DND-41 (cell line): ENCODE measurements around the gene RAMP1.

Source experiments
- CTCF ChIP-seq: IDR thresholded peaks from 2 replicates; pipeline ENCODE4 v1.5.1; 2012; ENCODE audit warnings: borderline replicate concordance, low read length, moderate library complexity, mild to moderate bottlenecking; ENCODE audit not compliant: poor library complexity, severe bottlenecking; ENCODE audit errors: extremely low read depth
- EZH2 ChIP-seq: IDR thresholded peaks from 3 replicates; pipeline ENCODE4 v1.6.1; 2012; ENCODE audit warnings: borderline replicate concordance, low read depth, mild to moderate bottlenecking, moderate library complexity, low read length, inconsistent platforms; ENCODE audit not compliant: severe bottlenecking

GRCh38 chr2:237929979-237930378 is 70.6 kb downstream of the RAMP1 start:
- no peak for TF ChIP-seq CTCF
- no peak for TF ChIP-seq EZH2
